ENCODE measurements around the gene SORCS2.

The SORCS2 gene

GRCh38 chr4:7648544-7649395 is 456.4 kb downstream of the SORCS2 start:
- DNase-seq = no peak

GRCh38 chr4:7649411-7649740 is 457.0 kb downstream of the SORCS2 start:
- DNase-seq = no peak

- DNase-seq = peak; percentile 72 to 80
These were observed 457.6 kb downstream of the SORCS2 start for GRCh38 chr4:7649741-7650531.

GRCh38 chr4:7650606-7651385 is 458.5 kb downstream of the SORCS2 start:
- DNase-seq = no peak

GRCh38 chr4:7651461-7651921 is 459.2 kb downstream of the SORCS2 start:
- DNase-seq = no peak

GRCh38 chr4:7652006-7652405 is 459.7 kb downstream of the SORCS2 start:
- DNase-seq = no peak

GRCh38 chr4:7652451-7652881 is 460.1 kb downstream of the SORCS2 start:
- no peak for DNase-seq

GRCh38 chr4:7652906-7653305 is 460.6 kb downstream of the SORCS2 start:
- no peak for DNase-seq

- DNase-seq = peak; percentile 72 to 77
These were observed 461.4 kb downstream of the SORCS2 start for GRCh38 chr4:7653510-7654369.

- DNase-seq = no peak
These were observed 462.5 kb downstream of the SORCS2 start for GRCh38 chr4:7654550-7655445.

GRCh38 chr4:7655511-7656243 is 463.3 kb downstream of the SORCS2 start:
- DNase-seq = no peak

GRCh38 chr4:7656244-7656800 is 464.0 kb downstream of the SORCS2 start:
- no peak for DNase-seq

- DNase-seq = no peak
These were observed 465.4 kb downstream of the SORCS2 start for GRCh38 chr4:7657545-7658297.

GRCh38 chr4:7658341-7659204 is 466.2 kb downstream of the SORCS2 start:
- DNase-seq = no peak

- DNase-seq = no peak
These were observed 467.3 kb downstream of the SORCS2 start for GRCh38 chr4:7659429-7660175.

GRCh38 chr4:7660176-7661039 is 468.1 kb downstream of the SORCS2 start:
- DNase-seq = no peak
